ENCODE data around the gene OAF.

DNA sequence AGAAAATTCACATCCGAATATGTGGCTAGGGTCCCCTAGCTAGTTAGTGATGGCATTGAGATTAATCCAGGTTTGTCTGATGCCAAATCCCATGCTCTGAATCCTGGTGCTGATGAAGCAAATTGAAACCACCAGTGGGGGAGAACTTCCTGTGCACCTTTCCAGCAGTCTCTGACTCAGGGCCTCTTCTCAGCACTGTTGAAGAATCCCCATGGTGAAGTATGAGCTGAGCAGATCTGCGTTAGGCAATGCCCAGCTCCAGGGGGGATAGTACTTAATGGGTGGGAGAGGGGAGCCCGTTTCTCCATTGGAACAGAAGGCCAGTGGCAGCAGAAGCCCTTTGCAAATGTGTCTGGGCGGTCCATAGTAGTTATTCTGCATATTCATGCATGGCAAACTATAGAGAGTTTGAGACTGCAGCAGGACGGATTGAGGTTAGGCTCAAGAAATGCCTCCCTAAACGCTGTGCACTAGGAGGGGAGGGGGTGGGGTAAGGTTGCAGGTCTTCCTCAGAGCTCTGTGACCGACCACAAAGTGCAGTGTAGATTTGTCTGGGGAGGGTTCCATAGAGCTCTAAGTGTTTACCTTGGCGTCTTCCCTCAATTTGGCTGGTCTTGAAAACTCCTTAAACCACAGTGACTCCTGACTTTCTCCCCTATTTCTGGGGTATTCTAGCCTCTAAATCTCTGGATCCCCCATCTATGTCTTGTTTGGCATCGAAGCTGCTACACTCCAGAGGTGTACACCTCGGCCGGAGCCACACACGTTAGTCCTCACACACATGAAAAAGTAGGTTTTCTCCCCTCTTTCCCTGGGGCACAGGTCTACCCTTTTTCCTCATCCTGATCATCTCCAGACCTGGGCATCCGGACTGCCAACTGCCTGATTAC, 33.9 kb downstream of the OAF start:
- no peak for TF ChIP-seq SRSF3 (IDR thresholded peaks at IDR 0.05; ENCODE audit: insufficient read depth, low read length)
- TF ChIP-seq POU5F1 (IDR thresholded peaks at IDR 0.05; ENCODE audit: borderline replicate concordance, low read depth, low read length, partially characterized antibody) = no peak
- TF ChIP-seq ZSCAN29 (IDR thresholded peaks at IDR 0.05) = no peak
- TF ChIP-seq CHD1 (IDR thresholded peaks at IDR 0.05; ENCODE audit: low read length) = no peak

Measured in K562 (cell line).